K562 (cell line): ENCODE measurements around the gene OAT. TPM values are rescaled to one million over a fixed set of nuclear protein-coding genes. Genes with fewer than 3 reads are reported as not detected.
"Not testable (repeated sequence)": the region's sequence is repeated elsewhere in the genome, so short reads cannot be mapped to it uniquely, and the experiment has no call there.

Source experiments
- ATAC-seq: fragments of 200-7000 bp; cut with Tn5 transposase; 3 replicates; pipeline ENCODE4 v1.9.1; 2020; ENCODE audit warnings: moderate library complexity
- BruUV-seq: library from RNA; stranded (reverse); fragments of 400-500 nt; replicated peaks from 2 replicates; lab custom pipeline; 2021; lab: Mats Ljungman, UMichigan
- CTCF ChIA-PET: fragments of 300-600 bp; formaldehyde crosslinking; extraction: SDS; loops from one replicate; lab custom pipeline; 2021; ENCODE audit warnings: low intra/inter-chr PET ratio; lab: Yijun Ruan, JAX
- POLR2A ChIA-PET: fragments of 300-600, 350-650 bp; sonication (Branson Sonifier 250); formaldehyde crosslinking; extraction: SDS; loops from one replicate; lab custom pipeline; 2021; ENCODE audit warnings: antibody characterized with exemption, inconsistent platforms; lab: Yijun Ruan, JAX
- DNase-seq, 4 experiments: peaks; one replicate each; pipeline versions ENCODE4 v3.0.0 to v3.0.0-alpha.2; 2011 to 2018; ENCODE audit warnings: low spot score in 3 of 4, mixed read lengths in 3 of 4; ENCODE audit errors: extremely low read depth in 1 of 4
- FAIRE-seq: peaks from 2 replicates; lab custom pipeline; 2011; peaks lifted over from hg19 to GRCh38; lab: Jason Lieb, UNC
- H2AFZ ChIP-seq: 2 replicates; pipeline ENCODE4 v1.6.0; 2011; ENCODE audit warnings: low read depth, low read length, control low read depth, inconsistent platforms
- H3K27ac ChIP-seq: fragments of 200-600 bp; 3 replicates; pipeline ENCODE4 v1.8.0; 2011; ENCODE audit warnings: low read depth, mild to moderate bottlenecking, control low read depth, inconsistent platforms, low read length, moderate library complexity, mixed read lengths; ENCODE audit errors: extremely low read depth
- H3K27me3 ChIP-seq, 2 experiments: fragments of 300-600 bp in 1 of 2; 2 replicates in 1 of 2; 3 replicates in 1 of 2; pipeline versions ENCODE4 v1.6.0 to v1.8.0; 2011; ENCODE audit warnings: inconsistent platforms in 2 of 2, low read length in 2 of 2, mild to moderate bottlenecking in 1 of 2, mixed read lengths in 1 of 2, moderate library complexity in 1 of 2; ENCODE audit not compliant: control insufficient read depth in 2 of 2, insufficient read depth in 2 of 2
- H3K36me3 ChIP-seq: fragments of 300-600 bp; 3 replicates; pipeline ENCODE4 v1.8.0; 2011; ENCODE audit warnings: mild to moderate bottlenecking, low read length, inconsistent platforms; ENCODE audit not compliant: control insufficient read depth, insufficient read depth
- H3K4me1 ChIP-seq, 2 experiments: fragments of 200-600 bp in 1 of 2; replicated peaks in 1 of 2; 2 replicates in 1 of 2; 3 replicates in 1 of 2; pipeline versions ENCODE4 v1.5.1 to v1.8.0; 2011; ENCODE audit warnings: inconsistent platforms in 2 of 2, low read length in 2 of 2, mild to moderate bottlenecking in 1 of 2, mixed read lengths in 1 of 2, moderate library complexity in 1 of 2; ENCODE audit not compliant: control insufficient read depth in 2 of 2, insufficient read depth in 2 of 2
- H3K4me2 ChIP-seq: 2 replicates; pipeline ENCODE4 v1.6.1; 2011; ENCODE audit warnings: low read length, control low read depth, inconsistent platforms, mixed read lengths; ENCODE audit not compliant: insufficient read depth
- H3K4me3 ChIP-seq: fragments of 200-600 bp; sonication (generic), shearing (Covaris generic); 2 replicates; pipeline ENCODE4 v1.5.1; 2016; ENCODE audit warnings: control low read depth, inconsistent platforms
- H3K79me2 ChIP-seq: fragments of 200-600 bp; 3 replicates; pipeline ENCODE4 v1.8.0; 2011; ENCODE audit warnings: low read length, inconsistent platforms; ENCODE audit not compliant: control insufficient read depth, insufficient read depth
- H3K9ac ChIP-seq, 2 experiments: 2 replicates each; pipeline versions ENCODE4 v1.6.0 to v1.6.1; 2011; ENCODE audit warnings: low read depth in 2 of 2, low read length in 2 of 2, control low read depth in 1 of 2, inconsistent platforms in 1 of 2, mild to moderate bottlenecking in 1 of 2, mixed read lengths in 1 of 2; ENCODE audit not compliant: insufficient read depth in 1 of 2
- H3K9me1 ChIP-seq: one replicate; pipeline ENCODE4 v1.6.0; 2011; ENCODE audit warnings: inconsistent platforms, mild to moderate bottlenecking, low read length, moderate library complexity; ENCODE audit not compliant: control insufficient read depth, insufficient read depth
- H3K9me3 ChIP-seq: replicated peaks from 2 replicates; pipeline ENCODE4 v1.5.1; 2011; ENCODE audit warnings: low read depth, low read length, inconsistent platforms; ENCODE audit not compliant: control insufficient read depth, insufficient read depth
- H4K20me1 ChIP-seq: replicated peaks from 2 replicates; pipeline ENCODE4 v1.6.1; 2011; ENCODE audit warnings: low read length, inconsistent platforms, mixed read lengths; ENCODE audit not compliant: control insufficient read depth, insufficient read depth
- ELF1 ChIP-seq: fragments of 200-800 bp; sonication (Bioruptor generic); IDR thresholded peaks from 2 replicates; pipeline ENCODE4 v1.6.1; 2016; ENCODE audit warnings: missing genetic modification characterization, missing compliant biosample characterization
- EP400 ChIP-seq: fragments of 450-650 bp; IDR thresholded peaks from 2 replicates; pipeline ENCODE4 v1.6.1; 2017; ENCODE audit warnings: antibody characterized with exemption, mild to moderate bottlenecking, moderate library complexity
- NFE2 ChIP-seq: IDR thresholded peaks from 2 replicates; pipeline ENCODE4 v1.6.1; 2014; ENCODE audit warnings: antibody characterized with exemption, low read depth
- TSC22D4 ChIP-seq: fragments of 450-650 bp; IDR thresholded peaks from 2 replicates; pipeline ENCODE4 v1.6.1; 2016; ENCODE audit warnings: missing genetic modification characterization, missing biosample characterization, control low read depth
- ZFP91 ChIP-seq: sonication (generic); formaldehyde crosslinking; IDR thresholded peaks from 2 replicates; pipeline ENCODE4 v1.8.0; 2022; ENCODE audit warnings: mild to moderate bottlenecking, missing genetic modification reagents
- ZNF121 ChIP-seq: sonication (generic); formaldehyde crosslinking; conservative IDR thresholded peaks from 2 replicates; pipeline ENCODE4 v1.8.0; 2022; ENCODE audit warnings: missing genetic modification reagents
- ZNF263 ChIP-seq: sonication (generic); formaldehyde crosslinking; IDR thresholded peaks from 2 replicates; pipeline ENCODE4 v1.8.0; 2022; ENCODE audit warnings: mild to moderate bottlenecking, missing genetic modification reagents, borderline replicate concordance
- ZNF274 ChIP-seq: IDR thresholded peaks from 2 replicates; pipeline ENCODE4 v1.6.1; 2011; ENCODE audit warnings: low read depth, mild to moderate bottlenecking, low read length, moderate library complexity, borderline replicate concordance
- WGBS: fragments of 100-300 bp; shearing (Covaris generic); methylation state at CpG from one replicate; pipeline ENCODE4 v1.1.6; 2016; ENCODE audit warnings: low coverage, mixed read lengths; ENCODE audit not compliant: insufficient coverage; ENCODE audit errors: missing lambda C conversion rate; 5-methylcytosine and 5-hydroxymethylcytosine counted together
- in situ Hi-C: fragments of 300-500 bp; cut with MboI; formaldehyde crosslinking; loops from 4 replicates; pipeline ENCODE4 v1.15.0; 2018; ENCODE audit warnings: inconsistent platforms, mixed read lengths
- intact Hi-C: fragments of 100-400 bp; cut with micrococcal nuclease; formaldehyde crosslinking; loops from 2 replicates; pipeline ENCODE4 v1.14.2; 2022
- polyA plus RNA-seq, 8 experiments: library from polyadenylated mRNA; depleted of rRNA in 4 of 8; stranded (reverse) in 5 of 8; unstranded in 3 of 8; fragments of >200 nt; fragmentation: Nextera tagmentation in 2 of 8; fragmentation: Illumina TruSeq in 1 of 8; extraction: Ambion mirVana in 2 of 8; extraction: Trizol in 1 of 8; gene quantifications; 2 replicates each; pipeline versions ENCODE4 v1.2.1 to v1.2.3, GENCODE V29; 2011 to 2014; ENCODE audit warnings: inconsistent platforms in 1 of 8, missing spikeins in 1 of 8
- total RNA-seq, 7 experiments: library from RNA; depleted of rRNA in 6 of 7; stranded (reverse); fragments of >200 nt in 6 of 7; fragmentation: Illumina TruSeq in 2 of 7; extraction: Trizol in 2 of 7; gene quantifications; 2 replicates each; pipeline versions ENCODE4 v1.2.1 to v1.2.3, GENCODE V29; 2011 to 2021; ENCODE audit warnings: low replicate concordance in 1 of 7
- TF ChIP-seq, protein P1 (sequence below): sonication (generic); formaldehyde crosslinking; IDR thresholded peaks from 2 replicates; pipeline ENCODE4 v1.8.0; 2022; ENCODE audit warnings: missing genetic modification reagents, mild to moderate bottlenecking, moderate library complexity, borderline replicate concordance

Gene OAT
- total and polyA plus RNA-seq, 9 of the 15 experiments (the other 6 are each of a cell fraction or from before 2014, with no cell fraction given), result 100 to 312 (median 163) TPM

DNA sequence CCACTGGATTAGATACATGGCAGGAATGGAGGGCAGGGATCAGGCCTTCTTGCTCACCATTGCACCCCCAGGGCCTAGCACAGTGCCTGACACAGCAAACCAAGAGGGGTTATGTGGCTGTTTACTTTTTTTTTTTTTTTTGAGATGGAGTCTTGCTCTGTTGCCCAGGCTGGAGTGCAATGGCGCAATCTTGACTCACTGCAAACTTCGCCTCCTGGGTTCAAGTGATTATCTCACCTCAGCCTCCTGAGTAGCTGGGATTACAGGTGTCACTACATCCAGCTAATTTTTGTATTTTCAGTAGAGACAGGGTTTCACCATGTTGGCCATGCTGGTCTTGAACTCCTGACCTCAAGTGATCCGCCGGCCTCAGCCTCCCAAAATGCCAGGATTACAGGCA is 17.0 kb upstream of the OAT start:
- peak; percentile 58; the same call in 1 of the 2 replicates for TF ChIP-seq ZNF121 (CRISPR knock-in tag)
- H3K4me2 ChIP-seq, FAIRE-seq, H4K20me1 ChIP-seq, H3K36me3 ChIP-seq, H3K27ac ChIP-seq, H3K9me1 ChIP-seq, POLR2A ChIA-PET, H2AFZ ChIP-seq, in situ Hi-C loops, BruUV-seq, intact Hi-C loops, H3K4me3 ChIP-seq, CTCF ChIA-PET, DNase-seq, H3K9ac ChIP-seq, H3K27me3 ChIP-seq, H3K4me1 ChIP-seq, ATAC-seq, H3K9me3 ChIP-seq, H3K79me2 ChIP-seq: not testable (repeated sequence)
- WGBS, result 40% methylated on average over 2 of the region's 4 CpGs

DNA sequence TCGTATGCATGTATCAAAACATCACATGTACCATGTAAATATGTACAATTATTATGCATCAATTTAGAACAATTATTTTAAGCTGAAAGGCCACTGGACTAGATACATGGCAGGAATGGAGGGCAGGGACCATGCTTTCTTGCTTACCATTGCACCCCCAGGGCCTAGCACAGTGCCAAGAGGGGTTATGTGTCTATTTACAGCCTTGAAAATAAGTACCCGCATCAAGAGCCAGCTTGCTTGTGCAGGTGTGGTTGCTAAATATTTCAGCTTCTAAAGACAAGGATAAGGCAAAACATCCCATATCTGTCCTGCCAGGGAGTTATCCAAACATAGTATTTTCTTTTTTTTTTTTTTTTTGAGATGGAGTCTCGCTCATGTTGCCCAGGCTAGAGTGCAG is 14.7 kb upstream of the OAT start:
- Histone ChIP-seq H3K9ac (no peak overlapping the region), H3K79me2 (no peaks in the 10 kb centered on the region), H4K20me1 (no peaks in the 10 kb centered on the region), H3K27me3 (no peaks in the 10 kb centered on the region), H2AFZ (no peak overlapping the region), H3K4me3 (no peak overlapping the region), H3K36me3 (no peaks in the 10 kb centered on the region), H3K9me3 (no peaks in the 10 kb centered on the region), H3K4me2 (no peak overlapping the region), H3K9me1 (no peaks in the 10 kb centered on the region), H3K27ac (no peak overlapping the region), H3K4me1 (no peaks in the 10 kb centered on the region; a peak in 2 of 5 replicates)
- DNase-seq, result no peak
- POLR2A ChIA-PET, result no interaction called here
- no peak for FAIRE-seq
- ATAC-seq, result no peak
- in situ Hi-C loops (no loop called here), intact Hi-C loops (no loop called here)
- CTCF ChIA-PET, result no interaction called here
- 59% methylated on average over 3 of the region's 3 CpGs for WGBS
- BruUV-seq, result no TSS peak
- no peak for TF ChIP-seq ZNF263
- TF ChIP-seq, protein P1, sequence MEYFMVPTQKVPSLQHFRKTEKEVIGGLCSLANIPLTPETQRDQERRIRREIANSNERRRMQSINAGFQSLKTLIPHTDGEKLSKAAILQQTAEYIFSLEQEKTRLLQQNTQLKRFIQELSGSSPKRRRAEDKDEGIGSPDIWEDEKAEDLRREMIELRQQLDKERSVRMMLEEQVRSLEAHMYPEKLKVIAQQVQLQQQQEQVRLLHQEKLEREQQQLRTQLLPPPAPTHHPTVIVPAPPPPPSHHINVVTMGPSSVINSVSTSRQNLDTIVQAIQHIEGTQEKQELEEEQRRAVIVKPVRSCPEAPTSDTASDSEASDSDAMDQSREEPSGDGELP (CRISPR knock-in tag), result no peak
- no peak for TF ChIP-seq ZNF274
- no peak for TF ChIP-seq ZFP91 (CRISPR knock-in tag)
- no peak for TF ChIP-seq NFE2
- no peak for TF ChIP-seq ELF1
- no peak for TF ChIP-seq TSC22D4
- TF ChIP-seq EP400, result no peak
